GM12878 (cell line): ENCODE results near the gene CYP20A1. TPM values are rescaled to one million over a fixed set of nuclear protein-coding genes. Genes with fewer than 3 reads are reported as not detected.

Experiments used
- ATAC-seq: fragments of 200-7000 bp; cut with Tn5 transposase; 3 replicates; pipeline ENCODE4 v1.9.1; 2020; ENCODE audit warnings: mild to moderate bottlenecking, moderate library complexity
- BruUV-seq: library from RNA; stranded (reverse); fragments of 400-500 nt; replicated peaks from 2 replicates; lab custom pipeline; 2021; lab: Mats Ljungman, UMichigan
- CTCF ChIA-PET: fragments of 300-600 bp; sonication (Branson Sonifier 250); formaldehyde crosslinking; extraction: SDS; loops from one replicate; lab custom pipeline; 2021; ENCODE audit warnings: inconsistent platforms; lab: Yijun Ruan, JAX
- POLR2A ChIA-PET: fragments of 350-600 bp; formaldehyde crosslinking; extraction: SDS; loops from one replicate; lab custom pipeline; 2021; ENCODE audit warnings: inconsistent platforms; lab: Charles Lee
- RAD21 ChIA-PET: fragments of 300-600 bp; sonication (Branson Sonifier 250); formaldehyde crosslinking; loops from one replicate; lab custom pipeline; 2023; ENCODE audit warnings: antibody characterized with exemption; ENCODE audit not compliant: unreplicated experiment; lab: Charles Lee
- SMC1A ChIA-PET: fragments of 300-600 bp; sonication (Branson Sonifier 250); formaldehyde crosslinking; loops from one replicate; lab custom pipeline; 2023; ENCODE audit not compliant: unreplicated experiment, uncharacterized antibody; lab: Charles Lee
- DNase-seq: peaks from one replicate; pipeline ENCODE4 v3.0.0-alpha.2; 2011; ENCODE audit warnings: low read depth, low spot score
- FAIRE-seq: peaks from 3 replicates; lab custom pipeline; 2011; peaks lifted over from hg19 to GRCh38; lab: Jason Lieb, UNC
- H2AFZ ChIP-seq: 2 replicates; pipeline ENCODE4 v1.6.0; 2011; ENCODE audit warnings: low read depth, low read length, control low read depth; ENCODE audit not compliant: control insufficient read depth
- H3K27ac ChIP-seq: 2 replicates; pipeline ENCODE4 v1.5.1; 2011; ENCODE audit warnings: control low read depth; ENCODE audit not compliant: control insufficient read depth, insufficient read depth
- H3K27me3 ChIP-seq, 2 experiments: replicated peaks in 1 of 2; 2 replicates each; pipeline versions ENCODE4 v1.6.0 to v1.6.1; 2011; ENCODE audit warnings: low read length in 1 of 2; ENCODE audit not compliant: control insufficient read depth in 2 of 2, insufficient read depth in 2 of 2
- H3K36me3 ChIP-seq, 2 experiments: 2 replicates each; pipeline ENCODE4 v1.5.1; 2011; ENCODE audit warnings: low read length in 1 of 2; ENCODE audit not compliant: control insufficient read depth in 2 of 2, insufficient read depth in 2 of 2
- H3K4me1 ChIP-seq: 2 replicates; pipeline ENCODE4 v1.6.1; 2011; ENCODE audit warnings: mild to moderate bottlenecking, low read length, moderate library complexity, mixed read lengths; ENCODE audit not compliant: control insufficient read depth, insufficient read depth
- H3K4me2 ChIP-seq: 2 replicates; pipeline ENCODE4 v1.6.0; 2011; ENCODE audit warnings: control low read depth; ENCODE audit not compliant: control insufficient read depth, insufficient read depth
- H3K4me3 ChIP-seq: fragments of 200-600 bp; sonication (generic); 2 replicates; pipeline ENCODE4 v1.5.1; 2016
- H3K79me2 ChIP-seq: 2 replicates; pipeline ENCODE4 v1.6.0; 2011; ENCODE audit warnings: low read length; ENCODE audit not compliant: control insufficient read depth, insufficient read depth
- H3K9ac ChIP-seq: 2 replicates; pipeline ENCODE4 v1.8.0; 2011; ENCODE audit warnings: low read length, control low read depth, mixed read lengths; ENCODE audit not compliant: control insufficient read depth, insufficient read depth
- H3K9me3 ChIP-seq: replicated peaks from 3 replicates; pipeline ENCODE4 v1.5.1; 2011; ENCODE audit warnings: mild to moderate bottlenecking, low read length; ENCODE audit not compliant: control insufficient read depth, insufficient read depth
- H4K20me1 ChIP-seq: 2 replicates; pipeline ENCODE4 v1.6.0; 2011; ENCODE audit not compliant: control insufficient read depth, insufficient read depth
- CEBPZ ChIP-seq: fragments of 150-350 bp; IDR thresholded peaks from 2 replicates; pipeline ENCODE4 v1.6.1; 2016; ENCODE audit warnings: low read depth, low read length
- E4F1 ChIP-seq: fragments of 450-650 bp; IDR thresholded peaks from 2 replicates; pipeline ENCODE4 v1.6.1; 2018; ENCODE audit warnings: borderline replicate concordance, mild to moderate bottlenecking; ENCODE audit not compliant: partially characterized antibody
- ESRRA ChIP-seq: IDR thresholded peaks from 2 replicates; pipeline ENCODE4 v1.6.1; 2012; ENCODE audit warnings: mild to moderate bottlenecking, low read length, improper control_type of control experiment
- HDAC6 ChIP-seq: fragments of 200-600 bp; sonication (generic); IDR thresholded peaks from one replicate; pipeline ENCODE4 v1.8.0; 2017; ENCODE audit warnings: antibody characterized with exemption; ENCODE audit not compliant: unreplicated experiment
- PAX5 ChIP-seq: IDR thresholded peaks from 2 replicates; pipeline ENCODE4 v1.6.1; 2011; ENCODE audit warnings: low read depth, low read length, borderline replicate concordance
- RCOR1 ChIP-seq: conservative IDR thresholded peaks from 2 replicates; pipeline ENCODE4 v1.6.1; 2012; ENCODE audit warnings: low read depth, low read length, improper control_type of control experiment
- STAT3 ChIP-seq: IDR thresholded peaks from 2 replicates; pipeline ENCODE4 v1.6.1; 2011; ENCODE audit warnings: low read depth, low read length, improper control_type of control experiment
- USF2 ChIP-seq: IDR thresholded peaks from 2 replicates; pipeline ENCODE4 v1.6.1; 2011; ENCODE audit warnings: low read depth, low read length, improper control_type of control experiment, borderline replicate concordance
- ZNF384 ChIP-seq: IDR thresholded peaks from 2 replicates; pipeline ENCODE4 v1.6.1; 2012; ENCODE audit warnings: low read depth, mild to moderate bottlenecking, low read length, improper control_type of control experiment, borderline replicate concordance
- WGBS: methylation state at CpG from one replicate; pipeline ENCODE4 v1.1.6; 2016; ENCODE audit warnings: low lambda C conversion rate; ENCODE audit not compliant: insufficient replicate concordance, insufficient coverage; ENCODE audit errors: missing lambda C conversion rate; 5-methylcytosine and 5-hydroxymethylcytosine counted together
- in situ Hi-C: fragments of 300-500 bp; cut with MboI; formaldehyde crosslinking; loops from 9 replicates; pipeline ENCODE4 v1.14.3; 2018; ENCODE audit warnings: mixed read lengths
- intact Hi-C: fragments of 100-400 bp; cut with micrococcal nuclease; formaldehyde crosslinking; loops from one replicate; pipeline ENCODE4 v1.14.2; 2022; ENCODE audit not compliant: unreplicated experiment
- polyA plus RNA-seq, 11 experiments: library from polyadenylated mRNA; depleted of rRNA in 4 of 11; unstranded in 6 of 11; stranded (reverse) in 5 of 11; fragments of >200 nt; fragmentation: Nextera tagmentation in 4 of 11; fragmentation: Illumina TruSeq in 1 of 11; extraction: Ambion mirVana in 4 of 11; extraction: Trizol in 1 of 11; gene quantifications; 1 replicate in 1 of 11; 2 replicates in 10 of 11; pipeline versions ENCODE4 v1.2.1 to v1.2.3, GENCODE V29; 2011 to 2016; ENCODE audit warnings: inconsistent platforms in 2 of 11, missing spikeins in 2 of 11, low read depth in 1 of 11
- total RNA-seq, 4 experiments: library from RNA; depleted of rRNA in 3 of 4; stranded (reverse); fragments of >200 nt in 3 of 4; fragmentation: Illumina TruSeq in 1 of 4; extraction: Trizol in 1 of 4; gene quantifications; 2 replicates each; pipeline versions ENCODE4 v1.2.1 to v1.2.3, GENCODE V29; 2013 to 2021
- TF ChIP-seq, protein P1 (sequence below): fragments of 450-650 bp; IDR thresholded peaks from 2 replicates; pipeline ENCODE4 v1.6.1; 2016; ENCODE audit warnings: mild to moderate bottlenecking, moderate library complexity, borderline replicate concordance

CYP20A1 gene
- total and polyA plus RNA-seq, 10 of the 15 experiments (the other 5 are each of a cell fraction or from before 2014, with no cell fraction given) = 8.3 to 19.1 (median 12.9) TPM

GRCh38 chr2:203354966-203355365 is 116.1 kb downstream of the CYP20A1 start:
- CTCF ChIA-PET = no interaction called here
- Histone ChIP-seq H3K27me3 (no peaks in the 10 kb centered on the region), H2AFZ (no peak overlapping the region), H3K27ac (no peak overlapping the region), H3K4me3 (no peak overlapping the region), H3K79me2 (peaks cover 2% of the 10 kb centered on the region), H3K4me2 (no peak overlapping the region), H3K9me3 (no peaks in the 10 kb centered on the region), H3K36me3 (no peaks in the 10 kb centered on the region; a peak in 1 of 4 replicates), H3K4me1 (no peaks in the 10 kb centered on the region), H4K20me1 (no peaks in the 10 kb centered on the region), H3K9ac (no peak overlapping the region)
- DNase-seq = no peak
- WGBS = 100% methylated on average over 3 of the region's 3 CpGs
- ATAC-seq = no peak
- POLR2A ChIA-PET = no interaction called here
- RAD21 ChIA-PET = no interaction called here
- intact Hi-C loops (no loop called here), in situ Hi-C loops (no loop called here)
- SMC1A ChIA-PET = no interaction called here
- FAIRE-seq = no peak
- BruUV-seq = no TSS peak
- TF ChIP-seq RCOR1 (no peak), PAX5 (no peak), HDAC6 (no peak), ESRRA (no peak), STAT3 (no peak), USF2 (no peak), CEBPZ (no peak), E4F1 (no peak), ZNF384 (no peak)
- TF ChIP-seq, protein P1, sequence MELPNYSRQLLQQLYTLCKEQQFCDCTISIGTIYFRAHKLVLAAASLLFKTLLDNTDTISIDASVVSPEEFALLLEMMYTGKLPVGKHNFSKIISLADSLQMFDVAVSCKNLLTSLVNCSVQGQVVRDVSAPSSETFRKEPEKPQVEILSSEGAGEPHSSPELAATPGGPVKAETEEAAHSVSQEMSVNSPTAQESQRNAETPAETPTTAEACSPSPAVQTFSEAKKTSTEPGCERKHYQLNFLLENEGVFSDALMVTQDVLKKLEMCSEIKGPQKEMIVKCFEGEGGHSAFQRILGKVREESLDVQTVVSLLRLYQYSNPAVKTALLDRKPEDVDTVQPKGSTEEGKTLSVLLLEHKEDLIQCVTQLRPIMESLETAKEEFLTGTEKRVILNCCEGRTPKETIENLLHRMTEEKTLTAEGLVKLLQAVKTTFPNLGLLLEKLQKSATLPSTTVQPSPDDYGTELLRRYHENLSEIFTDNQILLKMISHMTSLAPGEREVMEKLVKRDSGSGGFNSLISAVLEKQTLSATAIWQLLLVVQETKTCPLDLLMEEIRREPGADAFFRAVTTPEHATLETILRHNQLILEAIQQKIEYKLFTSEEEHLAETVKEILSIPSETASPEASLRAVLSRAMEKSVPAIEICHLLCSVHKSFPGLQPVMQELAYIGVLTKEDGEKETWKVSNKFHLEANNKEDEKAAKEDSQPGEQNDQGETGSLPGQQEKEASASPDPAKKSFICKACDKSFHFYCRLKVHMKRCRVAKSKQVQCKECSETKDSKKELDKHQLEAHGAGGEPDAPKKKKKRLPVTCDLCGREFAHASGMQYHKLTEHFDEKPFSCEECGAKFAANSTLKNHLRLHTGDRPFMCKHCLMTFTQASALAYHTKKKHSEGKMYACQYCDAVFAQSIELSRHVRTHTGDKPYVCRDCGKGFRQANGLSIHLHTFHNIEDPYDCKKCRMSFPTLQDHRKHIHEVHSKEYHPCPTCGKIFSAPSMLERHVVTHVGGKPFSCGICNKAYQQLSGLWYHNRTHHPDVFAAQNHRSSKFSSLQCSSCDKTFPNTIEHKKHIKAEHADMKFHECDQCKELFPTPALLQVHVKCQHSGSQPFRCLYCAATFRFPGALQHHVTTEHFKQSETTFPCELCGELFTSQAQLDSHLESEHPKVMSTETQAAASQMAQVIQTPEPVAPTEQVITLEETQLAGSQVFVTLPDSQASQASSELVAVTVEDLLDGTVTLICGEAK = no peak
